ENCODE results near the gene TTYH3.

TTYH3 gene

GRCh38 chr7:2713370-2713769 lies 81.6 kb downstream of the TTYH3 start:
- Histone ChIP-seq H3K4me1 (ENCODE audit: control insufficient read depth, insufficient read depth, low read length) (peaks cover 13% of the 10 kb centered on the region), H3K36me3 (ENCODE audit: control insufficient read depth, insufficient read depth, low read length) (no peaks in the 10 kb centered on the region), H3K9ac (ENCODE audit: low read length) (no peak overlapping the region), H3K4me3 (ENCODE audit: low read length) (no peak overlapping the region), H3K27me3 (ENCODE audit: control insufficient read depth, insufficient read depth, low read length) (no peaks in the 10 kb centered on the region), H3K27ac (ENCODE audit: low read depth, low read length) (no peak overlapping the region)

GRCh38 chr7:2713978-2714377 lies 82.2 kb downstream of the TTYH3 start:
- Histone ChIP-seq H3K27me3 (ENCODE audit: control insufficient read depth, insufficient read depth, low read length) (no peaks in the 10 kb centered on the region), H3K4me3 (ENCODE audit: low read length) (no peak overlapping the region), H3K36me3 (ENCODE audit: control insufficient read depth, insufficient read depth, low read length) (no peaks in the 10 kb centered on the region), H3K27ac (ENCODE audit: low read depth, low read length) (no peak overlapping the region), H3K4me1 (ENCODE audit: control insufficient read depth, insufficient read depth, low read length) (peaks cover 13% of the 10 kb centered on the region), H3K9ac (ENCODE audit: low read length) (no peak overlapping the region)

All from rectal smooth muscle tissue (tissue), 1 donor.